Activated CD4-positive, alpha-beta T cell treated with anti-CD3 and anti-CD28 coated beads, Interleukin-2, amount 50 U/mL, for 1 hour (primary cell): ENCODE data around the gene GALNT16.
"Not testable (repeated sequence)": the region's sequence is repeated elsewhere in the genome, so short reads cannot be mapped to it uniquely, and the experiment has no call there.

Experiments used
- DNase-seq: peaks from one replicate; pipeline ENCODE4 v3.0.0-alpha.2; 2020

The GALNT16 gene

GRCh38 chr14:69287098-69288010 lies 27.4 kb downstream of the GALNT16 start:
- no peak for DNase-seq

GRCh38 chr14:69288011-69288771 lies 28.2 kb downstream of the GALNT16 start:
- no peak for DNase-seq

- no peak for DNase-seq
Measured at GRCh38 chr14:69288956-69289705, 29.2 kb downstream of the GALNT16 start.

GRCh38 chr14:69289811-69290520 lies 30.0 kb downstream of the GALNT16 start:
- DNase-seq = no peak

- DNase-seq = not testable (repeated sequence)
Measured at GRCh38 chr14:69290881-69291280, 30.9 kb downstream of the GALNT16 start.

- DNase-seq = no peak
Measured at GRCh38 chr14:69291396-69291795, 31.4 kb downstream of the GALNT16 start.

GRCh38 chr14:69291891-69292561 lies 32.1 kb downstream of the GALNT16 start:
- DNase-seq = no peak

- no peak for DNase-seq
Measured at GRCh38 chr14:69298131-69299071, 38.4 kb downstream of the GALNT16 start.

- no peak for DNase-seq
Measured at GRCh38 chr14:69299286-69300035, 39.5 kb downstream of the GALNT16 start.

GRCh38 chr14:69300601-69301221 lies 40.8 kb downstream of the GALNT16 start:
- no peak for DNase-seq

GRCh38 chr14:69303086-69303485 lies 43.1 kb downstream of the GALNT16 start:
- no peak for DNase-seq

- DNase-seq = no peak
Measured at GRCh38 chr14:69312608-69313007, 52.6 kb downstream of the GALNT16 start.

GRCh38 chr14:69313176-69313575 lies 53.2 kb downstream of the GALNT16 start:
- no peak for DNase-seq

- DNase-seq = no peak
Measured at GRCh38 chr14:69314327-69314726, 54.4 kb downstream of the GALNT16 start.

- DNase-seq = no peak
Measured at GRCh38 chr14:69315301-69315700, 55.3 kb downstream of the GALNT16 start.

- no peak for DNase-seq
Measured at GRCh38 chr14:69316449-69317101, 56.6 kb downstream of the GALNT16 start.

- no peak for DNase-seq
Measured at GRCh38 chr14:69317102-69317755, 57.3 kb downstream of the GALNT16 start.

GRCh38 chr14:69317780-69318179 lies 57.8 kb downstream of the GALNT16 start:
- no peak for DNase-seq
